HG03103 (cell line): ENCODE data around the gene BCL3.

Experiments
- ATAC-seq: cut with Tn5 transposase; IDR thresholded peaks from one replicate; pipeline ENCODE4 v1.9.1; 2021; ENCODE audit warnings: low read depth; ENCODE audit not compliant: unreplicated experiment

BCL3 gene

DNA sequence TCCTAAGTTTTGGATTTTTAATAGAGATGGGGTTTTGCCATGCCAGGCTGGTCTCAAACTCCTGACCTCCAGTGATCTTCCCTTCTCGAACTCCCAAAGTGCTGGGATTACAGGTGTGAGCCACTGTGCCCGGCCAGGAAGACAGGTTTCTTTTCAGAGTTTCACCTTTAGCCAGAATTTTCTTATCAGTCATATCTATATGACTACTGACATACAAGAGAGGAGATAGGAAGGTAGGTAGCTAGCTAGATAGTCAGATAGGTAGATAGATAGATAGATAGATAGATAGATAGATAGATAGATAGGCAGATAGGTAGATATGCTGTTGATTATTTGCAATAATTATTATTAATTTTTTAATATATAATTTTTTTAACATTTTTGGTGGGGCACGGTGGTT is 36.8 kb downstream of the BCL3 start:
- ATAC-seq = no peak

DNA sequence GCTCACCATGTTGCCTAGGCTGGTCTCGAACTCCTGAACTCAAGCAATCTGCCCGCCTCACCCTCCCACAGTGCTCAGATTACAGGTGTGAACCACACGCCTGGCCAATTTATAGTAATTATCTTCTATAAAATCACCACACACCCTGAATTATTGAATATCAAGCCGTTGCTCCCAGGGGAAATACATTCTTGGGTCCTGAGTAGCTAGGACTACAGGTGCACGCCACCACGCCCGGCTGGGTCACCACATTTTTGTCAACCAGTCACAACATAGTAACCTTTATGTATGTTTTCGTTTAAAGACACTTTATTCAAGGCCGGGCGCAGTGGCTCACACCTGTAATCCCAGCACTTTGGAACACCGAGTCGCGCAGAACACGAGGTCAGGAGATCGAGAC is 37.5 kb downstream of the BCL3 start:
- no peak for ATAC-seq

DNA sequence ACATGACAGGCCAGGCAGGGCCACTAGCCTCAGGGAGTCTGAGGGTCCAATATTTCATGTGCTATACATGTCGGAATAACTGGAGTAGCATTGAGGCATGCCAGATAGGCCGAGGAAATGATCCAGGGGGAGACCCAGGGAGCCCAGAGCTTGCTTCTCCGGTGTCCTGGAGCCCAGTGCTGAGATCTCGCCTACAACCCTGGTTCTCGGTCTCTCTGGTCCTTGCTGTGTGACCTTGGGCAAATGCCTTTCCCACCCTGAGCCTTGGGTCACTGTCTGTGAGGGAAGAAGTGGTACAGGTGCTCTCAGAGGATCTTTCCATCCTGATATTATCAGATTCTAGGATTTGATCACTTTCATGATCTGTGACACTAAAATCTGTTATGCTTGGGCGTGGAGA is 40.5 kb downstream of the BCL3 start:
- no peak for ATAC-seq

DNA sequence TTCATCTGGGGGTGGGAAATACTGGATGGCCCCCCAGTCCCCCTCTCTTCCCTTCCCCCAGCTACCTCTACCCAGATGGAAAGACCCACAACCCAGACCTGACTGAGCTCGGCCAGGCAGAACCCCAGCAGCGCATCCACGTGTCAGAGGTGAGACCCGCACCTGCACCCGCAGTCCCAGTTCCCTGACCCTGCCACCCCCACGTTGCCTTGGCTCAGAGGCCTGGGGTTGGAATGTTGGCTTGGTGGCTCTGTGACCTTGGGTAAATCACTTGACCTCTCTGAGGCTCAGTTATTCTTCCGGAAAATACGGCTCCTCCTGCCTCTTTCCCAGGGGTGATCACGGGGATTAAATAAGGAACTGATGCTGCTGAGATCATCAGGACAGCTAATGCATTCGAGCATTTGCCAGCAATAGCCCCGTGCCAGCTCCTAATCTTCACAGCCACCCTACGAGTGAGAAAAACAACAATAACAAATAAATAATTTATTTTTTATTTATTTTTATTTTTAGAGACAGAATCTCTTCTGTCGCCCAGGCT is 41.5 kb downstream of the BCL3 start:
- no peak for ATAC-seq

DNA sequence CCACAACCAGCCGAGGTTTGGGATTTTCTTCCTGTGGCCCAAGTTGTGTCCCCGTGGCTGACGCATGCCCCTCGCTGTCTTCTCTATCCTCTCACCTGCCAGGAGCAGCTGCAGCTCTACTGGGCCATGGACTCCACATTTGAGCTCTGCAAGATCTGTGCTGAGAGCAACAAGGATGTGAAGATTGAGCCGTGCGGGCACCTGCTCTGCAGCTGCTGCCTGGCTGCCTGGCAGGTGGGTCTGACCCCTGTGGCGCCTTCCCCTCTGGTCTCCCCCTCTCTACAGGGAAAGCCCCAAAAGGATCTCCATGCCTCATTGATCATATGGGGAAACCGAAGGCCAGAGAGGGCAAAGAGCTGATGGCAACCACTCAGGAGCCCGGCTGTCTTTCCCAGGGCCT is 43.8 kb downstream of the BCL3 start:
- ATAC-seq = no peak

DNA sequence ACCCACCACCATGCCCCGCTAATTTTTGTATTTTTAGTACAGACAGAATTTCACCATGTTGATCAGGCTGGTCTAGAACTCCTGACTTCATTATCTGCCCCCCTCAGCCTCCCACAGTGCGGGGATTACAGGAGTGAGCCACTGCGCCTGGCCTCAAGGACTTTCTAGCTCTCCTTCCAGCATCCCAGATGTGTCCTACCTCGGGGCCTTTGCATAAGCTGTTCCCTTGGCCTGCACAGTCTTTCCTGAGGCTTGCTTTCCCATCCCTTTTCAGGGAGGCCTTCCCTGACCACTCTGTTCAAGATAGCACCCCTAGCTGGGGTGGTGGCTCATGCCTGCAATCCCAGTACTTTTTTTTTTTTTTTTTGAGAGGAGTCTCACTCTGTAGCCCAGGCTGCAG is 46.1 kb downstream of the BCL3 start:
- ATAC-seq = no peak

DNA sequence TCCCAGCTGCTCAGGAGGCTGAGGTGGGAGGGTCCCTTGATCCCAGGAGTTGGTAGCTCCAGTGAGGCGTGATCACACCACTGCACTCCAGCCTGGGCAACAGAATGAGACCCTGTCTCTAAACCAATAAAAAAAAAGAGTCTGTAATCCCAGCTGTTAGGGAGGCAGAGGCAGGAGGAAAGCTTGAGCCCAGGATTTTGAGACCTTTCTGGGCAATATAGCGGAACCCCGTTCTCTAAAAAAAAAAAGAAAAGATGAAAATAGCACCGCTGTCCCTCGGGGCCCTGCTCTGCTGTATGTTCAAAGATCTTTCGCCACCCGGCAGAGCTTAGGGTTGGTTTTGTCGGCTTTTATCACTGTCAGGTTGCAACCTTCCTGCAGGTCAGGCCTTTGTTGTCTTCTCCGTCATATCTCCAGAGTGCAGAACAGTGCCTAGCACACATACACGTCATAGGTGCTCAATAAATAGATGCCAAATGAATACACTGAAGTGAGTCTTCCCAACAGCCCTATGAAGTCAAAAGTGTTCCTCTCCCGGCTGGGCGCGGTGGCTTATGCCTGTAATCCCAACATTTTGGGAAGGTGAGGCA is 47.0 kb downstream of the BCL3 start:
- no peak for ATAC-seq

DNA sequence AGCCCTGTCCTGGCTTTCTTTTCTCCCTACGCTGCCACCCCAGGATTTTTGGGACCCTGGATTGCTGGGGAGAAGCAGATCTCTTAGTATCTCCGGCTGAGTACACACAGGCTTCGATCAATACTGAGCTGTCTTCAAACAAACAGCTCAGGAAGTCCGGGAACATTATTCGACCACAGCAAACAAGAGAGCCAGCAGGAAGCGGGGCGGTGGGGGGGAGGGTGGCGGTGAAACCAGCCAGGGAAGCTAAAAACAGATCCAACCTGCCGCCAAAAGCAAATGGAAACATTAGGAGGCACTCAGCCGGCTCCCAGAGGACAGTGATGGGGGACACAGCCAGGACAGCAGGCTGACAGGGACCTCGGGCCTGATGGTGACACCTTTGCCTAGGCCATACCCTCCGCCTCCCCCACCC is 48.2 kb downstream of the BCL3 start:
- ATAC-seq = no peak

DNA sequence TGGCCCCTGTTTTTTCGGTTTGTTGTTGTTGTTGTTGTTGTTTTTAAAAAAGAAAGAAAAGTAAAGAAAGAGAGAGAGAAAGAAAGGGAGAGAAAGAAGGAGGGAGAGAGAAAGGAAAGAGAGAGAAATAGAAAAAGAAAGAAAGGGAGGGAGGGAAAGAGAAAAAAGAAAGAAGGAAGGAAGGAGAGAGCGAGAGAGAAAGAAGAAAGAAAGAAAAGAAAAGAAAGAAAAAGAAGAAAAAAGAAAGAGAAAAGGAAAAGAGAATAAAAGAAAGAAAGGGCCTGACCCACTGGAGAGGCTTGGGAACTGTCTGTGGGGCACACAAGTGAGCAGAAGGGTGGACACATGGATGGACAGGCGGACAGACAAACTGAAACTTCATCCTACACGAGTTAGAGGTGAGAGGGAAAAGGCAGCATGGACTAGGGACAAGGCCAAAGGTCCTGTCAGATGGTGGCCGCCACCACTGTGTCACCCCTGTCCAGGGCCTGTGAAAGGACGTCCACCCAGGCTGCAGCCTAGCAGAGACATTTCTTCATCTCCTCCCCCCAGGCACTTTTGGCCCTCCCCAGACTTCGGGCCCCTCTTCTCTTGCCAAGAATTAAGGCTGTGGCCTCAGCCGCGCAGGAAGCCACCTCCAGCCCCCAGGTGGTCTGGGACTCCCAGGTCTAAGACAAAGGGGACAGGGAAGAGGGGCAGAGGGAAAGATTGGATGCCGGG is 51.3 kb downstream of the BCL3 start:
- no peak for ATAC-seq

DNA sequence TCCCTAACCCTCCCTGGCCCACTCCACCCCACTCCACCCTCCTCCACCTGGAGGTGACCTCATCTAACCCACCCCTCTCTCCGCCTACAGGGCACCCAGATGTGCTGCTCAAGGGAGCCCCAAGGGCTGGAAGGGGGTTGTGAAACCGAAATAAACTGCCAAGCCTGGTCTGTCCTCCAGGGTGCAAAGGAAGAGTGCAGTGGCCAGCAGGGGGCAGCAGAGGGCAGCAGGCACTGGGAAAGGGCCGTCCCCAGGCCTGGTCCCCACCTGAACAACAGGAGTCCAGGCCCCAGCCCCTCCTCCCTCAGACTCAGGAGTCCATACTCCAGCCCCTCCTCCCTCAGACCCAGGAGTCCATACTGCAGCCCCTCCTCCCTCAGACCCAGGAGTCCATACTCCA is 52.0 kb downstream of the BCL3 start:
- peak; percentile 78 for ATAC-seq

DNA sequence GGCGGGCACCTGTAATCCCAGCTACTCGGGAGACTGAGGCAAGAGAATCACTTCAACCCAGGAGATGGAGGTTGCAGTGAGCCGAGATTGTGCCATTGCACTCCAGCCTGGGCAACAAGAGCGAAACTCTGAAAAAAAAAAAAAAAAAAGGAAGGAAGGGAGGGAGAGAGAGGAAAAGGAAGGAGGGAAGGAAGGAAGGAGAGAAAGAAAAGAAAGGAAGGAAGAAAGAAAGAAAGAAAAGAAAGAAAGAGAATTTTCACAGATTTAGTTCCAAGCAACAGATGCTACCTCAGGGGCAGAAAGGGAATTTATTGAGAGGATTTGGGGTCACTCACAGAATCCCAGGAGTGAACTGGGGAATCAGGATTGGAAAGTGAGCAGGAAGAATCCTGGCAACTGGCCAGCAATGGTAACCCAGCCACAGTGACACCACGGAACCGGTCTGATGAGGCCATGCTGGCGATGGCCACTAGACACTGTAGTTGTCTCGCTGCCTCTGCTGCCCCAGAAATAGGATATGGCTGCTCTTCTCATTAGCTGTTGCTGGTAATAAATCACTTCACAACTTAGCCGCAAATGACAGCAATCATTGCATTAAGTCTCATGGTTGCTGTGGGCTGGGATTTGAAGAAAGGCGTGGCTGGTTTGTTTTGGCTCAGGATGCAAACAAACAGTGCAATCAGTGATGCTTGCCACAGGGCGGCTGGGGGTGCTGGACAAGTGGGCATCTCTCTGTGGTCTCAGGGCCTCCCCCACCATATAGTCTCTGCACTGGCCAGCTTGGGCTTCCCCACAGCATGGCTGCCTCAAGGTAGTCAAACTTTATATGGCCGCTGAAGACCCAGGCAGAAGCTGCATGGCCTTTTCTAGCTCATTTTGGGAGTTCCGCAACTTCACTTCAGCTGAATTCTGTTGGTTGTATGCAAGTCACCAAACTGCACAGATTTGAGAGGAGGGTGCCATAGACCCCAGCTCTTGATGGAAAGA is 55.2 kb downstream of the BCL3 start:
- no peak for ATAC-seq

DNA sequence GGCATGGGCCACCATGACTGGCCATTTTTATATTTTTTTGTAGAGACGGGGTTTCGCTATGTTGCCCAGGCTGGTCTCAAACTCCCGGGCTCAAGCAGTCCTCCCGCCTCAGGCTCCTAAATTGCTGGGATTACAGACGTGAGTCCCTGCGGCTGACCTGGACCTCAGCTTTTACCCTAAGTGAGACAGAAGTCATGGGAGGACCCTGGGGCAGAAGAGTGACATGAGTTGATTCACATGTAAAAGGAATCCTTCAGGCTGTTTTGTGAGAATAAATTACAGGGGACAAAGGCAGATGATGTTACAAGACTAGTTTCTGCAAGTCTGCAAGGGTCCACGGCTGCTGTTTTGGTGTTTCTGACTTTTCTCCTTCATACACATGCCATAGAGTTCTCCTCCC is 57.8 kb downstream of the BCL3 start:
- ATAC-seq = no peak

DNA sequence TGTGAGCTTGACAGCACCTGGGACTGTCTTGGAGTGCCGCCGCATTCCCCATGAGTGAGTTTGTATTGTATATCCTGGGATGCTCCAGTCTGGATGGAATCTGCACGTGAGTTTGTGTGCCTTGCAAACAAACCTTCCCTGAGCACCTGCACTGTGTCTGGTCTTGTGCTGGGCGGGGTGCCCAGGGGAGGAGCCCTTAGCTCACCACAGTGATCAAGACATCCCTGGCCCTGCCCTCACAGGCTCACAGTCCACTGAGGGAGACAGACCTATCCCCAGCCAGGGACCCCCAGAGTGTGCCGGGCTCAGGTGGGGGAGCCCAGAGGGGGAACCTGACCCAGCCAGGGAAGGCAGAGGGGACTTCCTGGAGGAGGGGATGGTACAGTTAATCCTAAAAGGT is 58.7 kb downstream of the BCL3 start:
- ATAC-seq = no peak

DNA sequence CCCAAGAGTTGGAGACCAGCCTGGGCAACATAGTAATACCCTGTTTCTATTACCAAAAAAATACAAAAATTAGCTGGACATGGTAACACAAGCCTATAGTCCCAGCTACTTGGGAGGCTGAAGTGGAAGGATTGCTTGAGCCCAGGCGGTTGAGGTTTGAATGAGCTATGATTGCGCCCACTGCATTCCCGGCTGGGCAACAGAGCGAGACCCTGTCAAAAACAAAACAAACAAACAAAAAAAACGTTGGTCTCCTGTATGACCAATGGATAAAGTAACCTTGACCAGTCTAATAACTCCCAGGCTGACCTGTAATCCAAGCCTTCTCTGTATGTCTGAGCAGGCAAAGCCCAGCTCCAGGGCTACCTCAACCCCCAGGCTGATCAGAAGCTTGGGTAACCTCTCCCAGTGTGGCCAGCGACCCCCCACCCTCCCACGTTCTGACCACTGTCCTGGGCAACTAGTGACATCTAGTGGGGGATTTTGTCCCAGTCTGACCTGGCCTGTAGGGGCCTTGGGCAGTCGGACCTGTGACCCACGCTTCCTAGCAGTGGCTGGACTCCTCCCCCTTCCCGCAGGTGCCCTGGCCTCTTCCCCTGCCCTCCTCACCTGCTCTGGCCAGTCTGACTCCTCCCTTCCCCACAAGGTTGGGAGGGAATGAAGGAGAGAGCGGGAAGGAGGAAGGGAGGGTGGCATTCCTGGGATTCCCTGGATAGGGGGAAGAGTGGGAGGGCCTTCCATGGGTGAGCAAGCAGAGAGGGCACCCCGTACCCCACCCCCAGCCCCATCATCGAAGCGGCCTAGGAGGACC is 59.3 kb downstream of the BCL3 start:
- ATAC-seq = no peak

DNA sequence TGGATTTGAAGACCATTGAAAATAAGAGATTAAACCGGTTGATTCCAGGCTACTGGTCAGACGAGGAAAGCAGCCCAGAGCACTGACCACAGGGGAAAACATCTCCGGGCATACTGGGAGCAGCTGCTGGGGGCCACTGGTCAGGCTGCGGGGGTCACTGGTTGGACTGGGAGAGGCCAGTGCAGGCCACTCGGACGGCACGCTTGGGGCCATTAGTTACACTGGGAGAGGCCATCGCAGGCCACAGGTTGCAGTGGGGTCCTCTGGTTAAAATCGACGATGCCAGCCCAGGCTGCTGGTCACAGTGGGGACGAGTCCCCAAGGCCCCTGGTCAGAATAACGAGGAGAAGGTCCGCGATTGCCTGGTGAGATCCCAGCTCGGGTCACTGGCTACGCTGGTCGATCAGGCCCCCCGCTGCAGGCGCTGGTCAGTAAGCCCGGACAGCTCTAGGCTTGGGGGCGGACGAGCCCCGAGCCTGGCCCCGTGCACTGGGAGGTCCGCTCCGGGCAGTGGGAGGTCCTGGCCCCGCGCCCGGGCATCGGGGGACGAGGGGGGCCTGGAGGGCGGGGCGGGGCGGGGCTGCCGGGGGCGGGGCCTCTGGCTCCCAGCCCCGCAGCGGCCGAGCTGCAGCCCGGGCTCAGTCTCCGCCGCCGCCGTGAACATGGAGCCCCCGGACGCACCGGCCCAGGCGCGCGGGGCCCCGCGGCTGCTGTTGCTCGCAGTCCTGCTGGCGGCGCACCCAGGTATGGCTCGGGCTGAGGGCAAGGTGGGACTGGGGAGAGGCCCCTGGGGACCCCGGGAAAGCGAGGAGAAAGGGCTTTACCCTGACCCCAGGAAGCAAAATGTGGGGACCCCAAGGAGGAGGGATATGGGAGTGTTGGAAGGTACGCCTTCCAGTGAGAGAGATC is 60.2 kb downstream of the BCL3 start, which contains the start of gene BCAM:
Gene BCAM, plus strand, starts transcription at position 641 of the 909 bp plus-strand sequence. Its CDS starts 22 bp downstream, at position 663.
- no peak for ATAC-seq
